GM12872 (cell line): ENCODE data around the gene TMEM247.

Experiments used
- TF ChIP-seq, protein P1 (sequence below): IDR thresholded peaks from 3 replicates; pipeline ENCODE4 v1.5.1; 2011; ENCODE audit warnings: low read depth, mild to moderate bottlenecking, low read length, moderate library complexity; ENCODE audit not compliant: insufficient read depth

Gene TMEM247

DNA sequence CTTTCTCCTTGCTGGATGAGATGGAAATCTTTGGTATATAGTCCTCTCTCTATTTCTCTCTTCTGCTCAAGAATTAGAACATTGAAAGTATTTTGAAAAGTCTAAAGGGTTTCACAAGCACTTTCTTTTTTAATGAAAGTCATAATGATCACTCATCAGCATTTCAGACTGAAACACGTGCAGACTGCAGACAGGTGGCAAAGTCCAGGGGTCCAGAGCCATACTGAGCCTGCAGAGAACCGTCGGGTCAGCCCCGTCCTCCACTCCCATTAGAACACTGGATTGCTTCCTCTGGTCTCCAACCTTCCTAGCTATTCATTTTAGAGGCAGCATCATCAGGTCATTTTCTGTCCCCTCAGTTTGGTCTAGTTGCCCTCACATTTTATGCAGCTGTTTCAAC, 3.1 kb downstream of the TMEM247 start:
- TF ChIP-seq, protein P1, sequence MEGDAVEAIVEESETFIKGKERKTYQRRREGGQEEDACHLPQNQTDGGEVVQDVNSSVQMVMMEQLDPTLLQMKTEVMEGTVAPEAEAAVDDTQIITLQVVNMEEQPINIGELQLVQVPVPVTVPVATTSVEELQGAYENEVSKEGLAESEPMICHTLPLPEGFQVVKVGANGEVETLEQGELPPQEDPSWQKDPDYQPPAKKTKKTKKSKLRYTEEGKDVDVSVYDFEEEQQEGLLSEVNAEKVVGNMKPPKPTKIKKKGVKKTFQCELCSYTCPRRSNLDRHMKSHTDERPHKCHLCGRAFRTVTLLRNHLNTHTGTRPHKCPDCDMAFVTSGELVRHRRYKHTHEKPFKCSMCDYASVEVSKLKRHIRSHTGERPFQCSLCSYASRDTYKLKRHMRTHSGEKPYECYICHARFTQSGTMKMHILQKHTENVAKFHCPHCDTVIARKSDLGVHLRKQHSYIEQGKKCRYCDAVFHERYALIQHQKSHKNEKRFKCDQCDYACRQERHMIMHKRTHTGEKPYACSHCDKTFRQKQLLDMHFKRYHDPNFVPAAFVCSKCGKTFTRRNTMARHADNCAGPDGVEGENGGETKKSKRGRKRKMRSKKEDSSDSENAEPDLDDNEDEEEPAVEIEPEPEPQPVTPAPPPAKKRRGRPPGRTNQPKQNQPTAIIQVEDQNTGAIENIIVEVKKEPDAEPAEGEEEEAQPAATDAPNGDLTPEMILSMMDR, result no peak

DNA sequence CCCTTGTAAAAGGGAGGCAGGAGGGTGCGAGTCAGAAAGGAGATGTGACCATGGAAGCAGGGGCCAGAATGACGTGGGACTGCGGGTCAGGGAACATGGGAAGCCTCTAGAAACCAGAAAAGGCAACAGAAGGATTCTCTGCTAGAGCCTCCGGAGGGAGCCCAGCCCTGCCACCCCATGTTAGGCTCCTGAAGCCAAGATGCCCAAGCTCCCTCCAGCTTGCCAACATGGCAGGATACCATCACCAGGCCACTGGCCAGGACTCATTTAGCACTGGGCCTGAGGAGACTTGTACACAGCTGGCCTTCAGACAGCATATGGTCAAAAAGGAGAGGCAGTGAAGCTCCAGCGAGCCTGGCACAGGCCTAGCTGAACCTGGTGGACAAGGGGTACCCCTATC, 5.6 kb downstream of the TMEM247 start:
- TF ChIP-seq, protein P1, result no peak

DNA sequence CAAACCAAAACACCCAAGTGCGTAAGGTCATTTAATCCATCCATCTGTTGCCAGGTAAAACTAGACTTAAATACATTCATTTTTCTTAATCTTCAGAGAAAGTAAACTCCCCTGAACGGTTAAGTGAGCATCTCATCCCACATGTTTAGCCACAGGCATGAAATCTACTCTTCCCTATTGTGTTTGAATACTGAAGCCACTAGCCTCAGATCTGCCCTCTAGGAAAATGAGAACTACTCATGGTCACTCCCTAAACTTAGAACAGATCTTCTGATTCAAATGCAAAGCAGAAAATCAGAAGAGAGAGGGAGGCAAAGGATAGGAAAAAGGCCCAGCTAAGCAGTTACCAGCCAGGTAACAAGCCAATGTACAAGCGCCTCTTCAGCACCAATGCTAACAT, 7.1 kb downstream of the TMEM247 start:
- TF ChIP-seq, protein P1, result no peak

DNA sequence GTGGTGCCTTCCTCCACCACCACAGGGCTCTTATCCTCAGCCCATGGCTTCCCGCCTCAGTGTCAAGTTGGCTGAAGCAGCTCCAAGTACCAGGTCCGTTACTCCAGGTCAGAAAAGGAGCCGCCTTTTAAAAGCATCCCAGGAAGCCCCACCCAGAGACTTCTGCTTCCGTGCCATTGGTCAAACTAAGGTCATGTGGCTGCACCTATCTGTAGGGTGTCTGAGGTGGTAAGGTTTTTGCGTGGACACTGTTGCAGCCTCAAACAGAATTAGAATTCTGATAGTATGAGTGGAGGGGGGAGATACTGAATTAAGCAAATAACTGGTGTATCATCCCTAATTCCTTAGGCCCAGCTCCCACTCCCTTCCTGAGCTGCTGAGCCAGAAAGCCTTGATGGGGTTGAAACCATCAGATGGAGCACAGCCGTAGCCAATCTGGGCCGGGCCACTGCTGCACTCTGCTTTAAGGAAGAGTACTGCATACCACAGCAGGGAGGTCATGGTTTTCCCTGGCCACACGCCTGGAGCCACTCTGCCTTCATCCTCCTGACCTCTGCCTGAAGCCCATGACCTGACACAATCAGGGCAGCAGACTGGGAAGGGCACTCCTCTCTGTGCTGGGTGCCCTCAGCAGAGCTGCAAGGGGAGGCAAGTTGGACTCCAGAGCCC, 8.4 kb downstream of the TMEM247 start:
- TF ChIP-seq, protein P1, result no peak

DNA sequence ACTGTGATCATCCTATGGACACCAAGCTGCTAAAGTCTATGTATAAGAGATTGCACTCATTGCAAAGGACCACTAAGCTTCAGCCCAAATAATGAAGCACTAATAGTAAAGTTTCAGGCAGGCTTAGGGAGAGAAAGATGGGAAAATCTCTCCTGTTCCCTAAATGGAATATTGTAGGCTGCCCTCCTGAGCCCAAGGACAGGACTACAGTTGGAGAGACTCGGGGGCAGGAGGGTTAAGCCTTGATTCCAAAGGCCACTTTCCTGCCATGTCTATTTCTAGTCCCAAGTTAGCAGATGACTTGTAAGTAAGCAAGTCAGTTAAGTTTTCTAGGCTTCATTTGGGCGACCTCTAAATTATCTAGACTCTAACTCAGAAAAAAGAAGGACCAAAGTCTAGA, 9.0 kb downstream of the TMEM247 start:
- TF ChIP-seq, protein P1, result no peak

DNA sequence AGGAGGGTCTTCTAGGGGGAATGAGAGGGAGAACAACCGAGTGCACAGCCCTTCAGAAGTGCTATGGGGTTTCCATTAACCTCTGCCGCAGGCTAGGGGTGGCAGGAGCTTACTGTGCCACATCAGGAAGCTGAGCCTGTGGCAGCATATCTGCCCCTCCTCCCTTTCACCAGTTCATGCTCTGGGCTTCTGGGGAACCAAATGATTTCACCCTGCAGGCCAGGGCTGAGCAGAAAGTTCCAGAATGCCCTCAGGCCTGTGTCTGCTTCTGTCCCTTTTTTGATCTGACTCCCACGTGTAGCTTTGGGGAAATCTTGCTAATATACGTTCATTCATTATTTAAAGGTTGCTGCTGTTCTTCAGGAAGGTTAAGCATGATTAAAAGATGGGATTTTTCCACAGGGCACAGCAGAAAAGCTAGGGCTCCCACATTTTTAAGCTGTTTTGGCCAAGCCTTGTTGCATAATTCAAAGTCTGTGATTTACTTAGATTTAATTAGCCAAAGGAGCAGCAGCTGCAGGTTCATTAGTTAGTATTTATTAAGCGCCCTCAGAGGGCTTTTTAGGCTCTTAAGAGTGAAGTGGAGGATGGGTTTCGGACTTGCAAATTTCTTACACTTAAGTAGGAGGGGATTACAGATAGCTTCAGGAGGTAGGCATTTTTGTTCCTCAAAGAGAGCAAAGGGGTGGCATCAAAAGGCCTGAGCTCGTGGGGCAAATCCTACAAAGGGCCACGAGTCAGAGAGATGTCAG, 10.2 kb downstream of the TMEM247 start:
- TF ChIP-seq, protein P1, result no peak

DNA sequence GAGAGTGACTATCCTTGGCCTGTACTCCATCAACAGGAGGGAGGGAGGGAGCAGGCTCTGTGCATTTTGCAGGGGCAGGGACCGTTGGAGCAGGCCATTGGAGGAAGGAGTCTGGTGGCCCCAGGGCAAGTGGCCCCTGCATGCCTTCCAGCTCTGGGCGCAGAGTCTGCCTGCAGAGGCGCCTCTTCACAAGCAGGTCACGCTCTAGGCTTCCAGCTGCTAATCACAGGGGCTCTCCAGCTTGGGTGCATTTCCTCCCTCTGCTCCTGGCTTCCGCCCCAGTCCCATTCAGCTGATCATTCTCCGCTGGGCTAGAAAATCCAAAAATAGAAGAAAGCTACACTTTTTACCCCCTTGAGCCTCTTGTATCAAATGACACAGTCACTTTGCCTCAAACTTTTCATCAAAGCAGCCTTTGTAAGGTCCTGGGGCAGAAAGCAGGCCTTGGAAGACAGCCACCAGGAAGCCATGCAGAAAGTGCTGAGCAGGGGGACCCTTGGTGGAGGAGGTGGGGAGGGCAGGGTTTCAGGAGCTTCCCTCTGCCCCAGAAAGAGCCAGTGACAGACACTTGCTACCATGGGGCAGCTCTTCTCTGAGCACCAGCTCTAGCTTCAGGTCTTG, 11.3 kb downstream of the TMEM247 start:
- TF ChIP-seq, protein P1, result peak; percentile 45; the same call in 2 of the 3 replicates
